Measurements from ENCODE around the gene KPNB1. TPM values are rescaled to one million over a fixed set of nuclear protein-coding genes. Genes with fewer than 3 reads are reported as not detected.

Gene KPNB1
- total RNA-seq, 1 experiment from 2014 or later = 410 TPM

DNA sequence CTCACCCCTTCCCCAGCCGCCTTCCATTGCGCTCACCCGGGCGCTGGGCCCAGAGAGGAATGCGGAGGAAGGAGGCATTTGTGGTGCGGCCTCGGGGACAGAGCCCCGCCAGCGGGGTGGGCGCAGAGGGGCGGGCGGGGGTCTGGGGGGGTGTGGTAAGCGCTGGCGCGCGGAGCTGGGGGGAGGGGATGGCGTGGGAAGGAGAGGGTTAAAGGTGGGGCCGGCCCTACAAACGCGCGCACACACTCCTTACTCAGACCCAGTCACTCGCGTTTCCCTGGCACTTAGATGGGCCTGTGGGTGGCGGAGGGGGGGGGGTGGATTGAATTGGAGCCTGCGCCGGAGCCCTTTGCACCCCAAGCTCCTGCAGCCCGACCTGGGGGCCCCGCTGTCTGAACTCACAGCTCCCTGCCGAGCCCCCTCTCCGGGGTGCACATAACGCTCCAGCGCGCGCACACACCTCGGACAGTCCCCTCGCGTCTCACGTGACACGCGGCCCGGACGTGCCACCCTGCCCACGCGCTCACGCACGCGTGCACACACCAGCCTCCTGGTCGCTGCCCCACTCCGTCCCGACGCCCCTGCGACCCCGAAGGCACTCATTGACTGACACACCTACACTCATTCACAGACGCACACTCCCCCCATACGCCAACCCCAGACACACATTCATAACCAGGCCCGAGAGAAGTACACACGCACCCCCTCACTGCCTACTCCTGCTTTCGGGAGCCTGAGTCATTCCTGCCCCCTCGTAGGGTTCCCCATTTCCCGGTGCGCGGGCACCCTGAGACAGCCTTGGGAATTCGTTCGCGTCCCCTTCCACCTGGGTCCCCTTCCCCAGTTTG, 45.1 kb downstream of the KPNB1 start:
- DNase-seq (ENCODE audit: extremely low read depth, low read depth) = no peak

DNA sequence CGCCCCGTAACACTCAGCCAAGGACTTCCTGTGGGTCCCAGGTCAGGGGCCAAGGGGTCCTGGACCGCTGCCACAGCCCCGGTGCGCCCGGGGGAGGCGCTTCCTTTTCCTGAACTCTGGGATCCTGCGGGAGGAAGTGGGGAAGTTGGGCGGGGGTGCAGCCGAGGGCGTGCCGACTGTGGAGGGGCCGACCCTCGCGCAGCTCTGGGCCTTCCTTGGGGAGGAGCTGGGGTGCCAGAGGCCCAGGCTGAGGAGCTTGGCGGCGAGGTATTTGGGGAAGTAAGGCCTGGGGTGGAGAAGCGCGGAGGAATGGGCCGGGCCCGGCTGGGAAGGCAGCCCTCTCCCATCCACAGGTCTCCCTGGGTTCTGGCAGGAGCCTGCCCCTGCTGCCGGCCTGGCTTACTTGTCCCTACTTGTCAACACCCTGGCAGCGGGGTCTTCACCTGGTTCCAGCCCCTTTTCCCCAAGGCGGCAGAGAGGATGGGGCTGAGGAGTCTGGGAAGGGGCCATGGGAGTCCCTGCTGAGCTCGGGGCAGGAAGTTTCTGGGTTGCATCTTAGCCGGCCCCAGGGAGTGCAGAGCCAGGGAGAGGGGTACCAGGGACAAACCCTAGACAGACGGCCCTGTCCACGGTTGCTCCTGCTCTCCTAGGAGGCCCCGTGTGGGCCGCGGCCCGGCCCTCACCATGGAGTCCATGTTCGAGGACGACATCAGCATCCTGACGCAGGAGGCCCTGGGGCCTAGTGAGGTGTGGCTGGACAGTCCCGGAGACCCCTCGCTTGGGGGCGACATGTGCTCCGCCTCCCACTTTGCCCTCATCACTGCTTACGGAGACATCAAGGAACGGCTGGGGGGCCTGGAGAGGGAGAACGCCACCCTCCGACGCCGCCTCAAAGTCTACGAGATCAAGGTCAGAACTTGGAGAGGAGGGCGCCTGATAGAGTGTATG, 46.0 kb downstream of the KPNB1 start:
- DNase-seq (ENCODE audit: extremely low read depth, low read depth) = no peak

DNA sequence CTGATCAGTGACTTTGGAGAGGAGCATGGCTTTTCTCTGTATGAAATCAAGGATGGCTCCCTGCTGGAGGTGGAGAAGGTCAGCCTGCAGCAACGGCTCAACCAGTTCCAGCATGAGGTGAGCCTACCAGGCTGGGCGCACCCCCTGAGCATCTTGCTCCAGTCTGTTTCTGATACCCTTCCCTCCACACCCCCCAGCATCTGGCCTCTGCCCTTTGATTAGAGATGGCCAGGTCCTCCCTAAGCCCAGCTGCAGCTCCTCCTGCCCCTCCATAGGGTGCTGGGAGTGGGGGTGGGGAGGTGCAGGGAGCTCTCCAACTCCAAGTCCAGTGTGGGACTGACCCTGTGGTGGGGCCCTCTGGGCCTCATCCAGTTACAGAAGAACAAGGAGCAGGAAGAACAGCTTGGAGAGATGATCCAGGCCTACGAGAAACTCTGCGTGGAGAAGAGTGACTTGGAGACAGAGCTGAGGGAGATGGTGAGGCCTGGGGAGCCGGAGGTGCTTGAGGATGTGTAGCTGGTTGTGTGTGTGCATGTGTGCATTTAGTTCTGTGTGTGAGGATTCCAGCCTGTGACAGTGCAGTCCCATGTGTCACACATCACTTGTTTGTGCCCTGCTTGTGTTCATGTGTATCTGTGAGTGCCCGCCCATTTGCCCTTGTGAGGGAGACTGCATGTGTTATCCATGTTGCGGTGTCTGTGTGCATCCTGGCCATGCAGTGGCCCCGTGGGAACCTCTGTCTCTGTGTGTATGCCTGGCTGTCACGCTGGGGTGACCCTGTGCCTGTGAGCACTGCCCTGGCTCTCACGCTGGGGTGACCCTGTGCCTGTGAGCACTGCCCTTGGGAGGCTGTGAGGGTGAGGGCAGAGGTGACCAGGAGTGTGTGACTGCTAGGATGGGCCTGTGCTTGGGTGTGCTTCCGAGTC, 47.3 kb downstream of the KPNB1 start:
- no peak for DNase-seq (ENCODE audit: extremely low read depth, low read depth)

DNA sequence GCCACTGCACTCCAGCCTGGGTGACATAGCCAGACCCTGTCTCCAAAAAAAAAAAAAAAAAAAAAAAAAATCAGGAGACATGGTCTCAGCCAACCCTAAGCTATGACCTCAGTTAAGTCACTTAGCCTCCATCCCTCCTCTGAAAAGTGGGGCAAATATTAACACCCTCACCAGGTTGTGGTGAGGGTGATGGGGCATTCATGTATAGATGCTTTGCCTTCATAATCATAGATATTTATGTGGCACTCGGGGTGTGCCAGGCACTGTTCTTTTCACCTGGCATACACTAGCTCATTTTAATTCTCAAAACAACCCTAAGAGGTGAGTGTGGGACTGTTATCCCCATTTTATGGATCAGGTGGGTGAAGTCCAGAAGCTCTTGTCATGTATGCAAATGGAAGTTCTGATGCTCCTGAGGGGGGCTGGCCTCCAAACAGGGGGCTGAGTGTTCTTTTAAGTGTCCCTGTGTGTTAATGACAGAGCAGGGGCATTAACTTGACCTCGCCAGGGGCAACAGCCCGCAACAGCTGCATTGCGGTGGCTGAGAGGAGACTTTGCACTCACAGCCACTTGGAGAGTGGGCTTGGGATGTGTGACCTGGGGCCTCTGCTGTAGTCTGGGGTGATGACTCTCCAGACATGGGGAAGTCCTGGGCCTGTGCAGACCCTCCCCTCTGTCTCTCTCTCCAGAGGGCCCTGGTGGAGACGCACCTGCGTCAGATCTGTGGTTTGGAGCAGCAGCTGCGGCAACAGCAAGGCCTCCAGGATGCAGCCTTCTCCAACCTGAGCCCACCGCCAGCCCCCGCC, 48.4 kb downstream of the KPNB1 start:
- no peak for DNase-seq (ENCODE audit: extremely low read depth, low read depth)

DNA sequence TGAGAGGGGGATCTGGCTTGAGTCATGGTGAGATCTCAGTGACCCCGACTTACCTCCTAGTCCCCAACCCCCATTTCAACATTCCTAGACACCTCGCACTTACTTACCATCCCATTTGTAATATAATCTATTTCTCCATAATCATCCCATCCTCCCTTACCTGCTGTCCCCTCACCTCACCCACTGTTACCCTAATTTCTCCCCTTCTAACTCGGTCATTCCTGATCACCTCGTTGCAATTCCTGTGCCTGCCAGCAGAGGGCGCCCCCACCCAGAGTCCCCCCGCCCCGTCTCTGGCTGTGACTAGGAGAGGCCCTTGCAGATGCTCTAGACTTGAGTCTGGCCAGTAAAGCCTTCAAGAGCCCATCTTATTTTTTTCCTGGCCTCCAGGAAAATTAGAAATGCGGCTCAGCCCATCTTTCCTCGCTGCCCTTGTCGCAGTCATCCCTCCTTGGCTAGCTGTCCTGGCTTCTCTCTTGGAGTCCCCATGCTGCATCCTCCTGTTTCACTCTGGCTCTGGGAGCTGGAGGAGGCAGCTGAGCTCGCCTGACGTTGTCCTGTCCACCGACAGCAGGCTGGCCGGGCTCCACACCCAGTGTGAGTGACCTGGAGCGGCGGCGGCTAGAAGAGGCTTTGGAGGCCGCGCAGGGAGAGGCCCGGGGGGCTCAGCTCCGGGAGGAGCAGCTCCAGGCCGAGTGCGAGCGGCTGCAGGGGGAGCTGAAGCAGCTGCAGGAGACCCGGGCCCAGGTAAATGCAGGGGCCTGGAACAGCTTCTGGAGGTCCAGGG, 49.2 kb downstream of the KPNB1 start:
- DNase-seq (ENCODE audit: extremely low read depth, low read depth) = peak; percentile 44

DNA sequence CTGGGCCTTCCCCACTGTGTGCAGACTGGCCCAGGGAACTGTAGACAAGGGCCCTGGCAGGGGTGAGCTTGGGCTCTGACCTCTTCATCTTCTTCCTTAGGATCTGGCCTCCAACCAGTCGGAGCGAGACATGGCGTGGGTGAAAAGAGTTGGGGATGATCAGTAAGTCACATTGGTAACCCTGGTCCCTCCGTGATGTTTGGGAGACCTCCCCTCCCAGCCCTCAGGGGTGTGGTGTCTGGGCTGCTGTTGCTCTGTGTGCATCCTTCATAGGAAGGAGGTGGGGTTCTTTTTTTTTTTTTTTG, 49.8 kb downstream of the KPNB1 start:
- DNase-seq (ENCODE audit: extremely low read depth, low read depth) = no peak

DNA sequence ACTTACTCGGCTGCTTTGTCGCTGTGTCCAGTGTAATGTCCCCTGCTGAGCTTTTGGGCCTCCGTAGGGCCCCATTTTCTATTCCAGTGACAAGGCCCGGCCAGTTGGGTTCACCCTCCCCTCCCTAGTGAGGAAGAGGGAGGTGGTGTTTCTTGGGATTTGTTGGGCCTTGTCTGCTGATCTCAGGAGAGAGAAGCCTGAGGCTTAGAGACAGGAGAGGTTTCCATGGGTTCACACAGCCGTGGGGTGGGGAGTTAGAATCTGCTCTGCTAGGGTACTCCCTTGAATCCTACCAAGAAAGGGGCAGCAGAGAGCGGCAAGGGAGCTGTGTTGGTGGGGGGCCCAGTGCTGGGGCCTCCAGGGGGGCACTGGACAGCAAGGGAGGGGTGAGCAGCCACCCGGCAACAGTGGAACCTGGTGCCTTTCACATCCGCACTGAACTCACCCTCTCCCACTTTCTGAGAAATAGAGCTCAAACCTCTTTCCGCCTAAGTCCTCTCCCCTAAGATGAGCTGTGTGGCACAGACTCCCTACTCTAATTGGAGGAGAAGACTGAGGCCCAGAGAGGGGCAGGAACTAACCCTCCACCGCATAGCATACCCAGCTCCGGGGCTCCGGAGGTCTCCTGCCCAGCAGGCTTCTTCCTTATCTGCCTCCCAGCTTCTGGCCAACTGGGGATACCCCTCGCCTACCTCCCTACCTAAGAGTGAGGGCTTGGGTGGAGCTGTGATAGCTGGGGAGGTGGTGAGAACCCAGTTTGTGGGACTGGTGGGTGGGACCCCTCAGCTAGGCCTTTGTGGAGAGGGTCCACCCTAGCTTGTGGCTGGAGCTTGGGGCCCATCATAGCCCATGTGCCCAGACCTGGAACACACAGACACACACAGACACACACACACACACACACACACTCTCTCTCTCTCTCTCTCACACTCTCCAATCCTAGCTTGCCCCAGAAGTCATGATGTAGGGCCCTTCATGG, 51.0 kb downstream of the KPNB1 start:
- DNase-seq (ENCODE audit: extremely low read depth, low read depth) = no peak

DNA sequence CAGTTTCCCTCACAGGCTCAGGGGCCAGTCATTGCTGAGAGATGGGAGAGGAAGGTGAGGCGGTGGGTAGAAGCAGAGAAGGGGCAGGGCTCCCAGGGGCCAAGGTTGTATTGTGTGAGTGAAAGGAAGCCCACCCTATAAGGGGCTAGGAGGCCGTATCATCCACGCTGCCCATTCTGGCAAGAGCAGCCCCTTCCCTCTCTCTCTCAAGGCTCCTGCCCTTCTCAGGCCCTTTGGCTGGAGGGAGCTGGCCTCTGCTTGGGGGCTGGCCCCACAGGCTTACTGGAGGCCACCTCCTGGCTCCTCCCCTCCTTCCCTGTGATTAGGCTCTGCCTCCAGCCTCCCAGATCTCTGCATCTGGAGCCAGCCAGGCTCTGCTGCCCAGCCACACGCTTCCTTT, 51.9 kb downstream of the KPNB1 start:
- no peak for DNase-seq (ENCODE audit: extremely low read depth, low read depth)

DNA sequence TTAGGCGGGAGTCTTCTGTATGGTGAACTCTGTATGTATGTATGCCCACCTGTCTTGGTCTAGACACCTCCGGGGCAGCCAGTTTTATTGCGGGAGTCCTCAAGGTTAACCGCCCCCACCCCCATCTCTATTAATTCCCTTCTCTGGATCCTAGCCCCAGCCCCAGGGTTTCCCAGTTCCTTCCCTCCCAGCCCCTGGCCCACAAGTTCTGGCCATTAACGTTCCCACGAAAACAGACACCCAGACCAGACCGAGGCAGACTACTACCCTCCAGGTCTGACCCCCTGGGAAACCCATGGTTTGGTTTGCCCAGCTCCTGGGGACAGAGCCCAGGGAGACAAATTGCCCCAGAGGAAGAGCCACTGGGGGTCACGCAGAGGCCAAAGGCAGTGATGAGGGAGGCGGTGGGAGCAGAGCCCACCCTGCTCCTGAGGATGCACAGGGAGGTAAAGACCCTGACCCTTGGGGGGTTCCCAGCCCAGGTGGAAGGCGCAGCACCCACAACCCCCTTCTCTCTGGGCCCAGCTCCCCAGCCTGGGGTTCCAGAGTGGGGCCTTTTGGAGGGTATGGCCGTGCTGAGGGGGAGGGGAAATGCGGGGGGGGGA, 52.8 kb downstream of the KPNB1 start:
- no peak for DNase-seq (ENCODE audit: extremely low read depth, low read depth)

DNA sequence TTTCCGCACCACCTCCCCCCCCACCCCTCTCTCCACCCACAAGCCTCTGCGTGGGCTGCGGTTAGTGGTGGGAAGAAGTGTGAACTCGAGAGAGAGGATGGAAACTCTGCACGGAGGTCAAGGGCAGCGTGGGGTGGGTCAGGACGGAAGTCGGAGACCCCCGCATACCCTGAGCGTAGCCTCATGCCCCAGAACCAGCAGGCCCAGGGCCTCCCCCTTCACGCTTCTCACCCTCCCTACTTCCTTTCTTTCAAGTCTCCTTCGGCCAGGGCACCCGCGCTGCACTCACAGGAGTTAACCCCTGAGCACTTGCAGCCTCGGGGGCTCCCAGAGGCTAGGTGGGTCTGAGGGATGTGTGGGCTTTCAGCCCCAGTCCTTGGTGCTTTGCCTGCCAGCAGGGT, 53.5 kb downstream of the KPNB1 start:
- DNase-seq (ENCODE audit: extremely low read depth, low read depth) = no peak

DNA sequence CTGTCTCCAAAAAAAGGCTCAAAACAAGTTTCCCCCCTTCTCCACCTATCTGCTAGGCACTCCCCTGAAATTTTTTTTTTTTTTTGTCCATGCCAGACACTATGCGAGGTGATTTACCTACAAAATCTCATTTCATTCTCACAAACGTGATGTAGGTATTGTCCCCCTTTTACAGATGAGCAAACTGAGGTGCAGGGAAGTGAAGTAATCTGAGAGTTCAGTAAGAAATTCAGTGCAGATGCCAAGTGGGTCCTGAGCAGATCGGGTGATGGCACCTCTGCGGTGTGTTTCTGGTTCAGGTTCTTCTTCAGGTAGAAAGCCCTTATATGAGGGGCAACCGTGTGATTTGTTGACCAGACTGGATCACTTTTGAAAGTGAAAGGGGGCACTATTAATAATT, 54.0 kb downstream of the KPNB1 start:
- DNase-seq (ENCODE audit: extremely low read depth, low read depth) = no peak

DNA sequence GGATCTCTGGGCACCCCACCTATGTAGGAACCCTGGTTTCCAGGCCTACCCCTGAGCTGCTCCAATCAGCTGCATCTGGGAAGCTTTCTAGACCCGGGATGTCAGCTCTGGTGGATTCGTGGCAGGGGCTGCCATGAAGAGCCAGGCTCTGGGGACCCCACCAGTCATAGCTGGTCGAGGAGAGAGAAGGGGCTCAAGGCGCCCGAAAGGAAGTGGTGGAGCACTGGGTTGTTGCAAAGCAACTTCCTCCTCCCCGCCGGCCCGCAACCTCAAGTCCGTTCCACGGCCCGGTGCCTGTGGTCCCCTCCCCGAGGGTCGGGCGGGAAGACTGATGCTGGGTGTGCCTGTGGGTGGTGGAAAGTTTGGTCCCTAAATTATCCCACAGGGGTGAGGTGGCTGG, 54.4 kb downstream of the KPNB1 start:
- DNase-seq (ENCODE audit: extremely low read depth, low read depth) = no peak

DNA sequence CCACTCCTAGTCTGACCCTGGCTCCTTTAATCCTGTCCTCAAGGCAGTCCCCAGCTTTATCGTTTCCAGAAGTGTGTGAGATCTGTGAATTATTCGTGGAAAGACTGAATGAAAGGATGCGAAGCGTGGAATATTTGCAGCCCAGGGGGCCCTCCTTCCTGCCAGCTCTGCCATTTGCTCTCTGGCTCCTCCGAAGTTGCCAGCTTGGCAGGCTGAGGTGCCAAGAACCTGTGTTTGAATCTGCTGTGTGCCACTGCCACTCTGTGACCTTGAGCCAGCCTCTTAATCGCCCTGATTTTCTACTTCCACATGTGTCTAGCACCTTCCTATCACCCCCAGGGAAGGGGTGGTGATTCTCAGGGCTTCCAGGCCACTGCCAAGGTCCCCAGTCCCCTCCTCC, 55.0 kb downstream of the KPNB1 start:
- no peak for DNase-seq (ENCODE audit: extremely low read depth, low read depth)

DNA sequence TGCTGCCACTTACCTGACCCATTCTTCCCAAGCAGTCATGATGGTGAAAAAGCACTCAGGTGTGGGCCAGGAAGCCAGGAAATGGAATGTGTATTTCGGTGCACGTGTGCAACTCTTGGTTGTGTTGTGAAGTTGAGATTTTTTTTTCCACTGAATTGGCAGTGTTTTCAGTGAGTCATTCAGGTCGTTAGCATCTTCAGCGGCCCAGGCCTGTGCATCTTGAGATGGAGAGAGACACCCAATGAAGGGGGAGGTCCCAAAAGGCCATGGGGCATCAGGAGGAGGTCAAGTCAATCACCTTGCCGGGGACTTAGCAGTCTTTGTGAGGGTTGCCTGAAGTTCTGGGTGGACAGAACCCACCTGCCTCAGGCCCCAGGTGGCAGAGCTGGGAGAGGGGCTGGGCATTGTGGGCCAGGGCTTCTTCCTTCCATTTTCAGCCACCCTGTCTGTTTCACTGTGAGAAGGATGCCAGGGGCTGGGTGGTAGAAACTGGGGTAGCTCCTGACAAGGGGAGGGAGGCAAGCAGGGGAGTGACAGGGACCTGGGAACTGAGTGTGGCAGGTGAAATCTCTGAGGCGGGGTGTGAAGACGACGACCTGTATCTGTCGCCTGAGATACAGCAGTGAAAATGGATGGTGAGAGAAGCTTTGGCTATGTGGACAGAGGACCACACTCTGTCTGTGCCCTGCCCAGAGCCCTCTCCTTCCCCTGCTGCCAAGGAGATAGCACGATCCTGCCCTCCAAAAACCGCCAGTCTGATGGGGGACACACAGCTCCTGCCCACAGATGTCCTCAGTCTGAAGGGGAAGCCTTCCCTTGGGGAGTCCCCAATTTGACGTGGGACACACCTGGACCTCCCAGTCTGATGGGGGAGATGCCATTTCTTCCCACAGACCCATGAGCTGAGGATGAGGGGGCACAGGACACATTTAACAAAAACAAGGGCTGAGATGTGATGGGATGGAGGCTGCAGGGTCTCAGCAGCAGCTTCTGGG, 56.1 kb downstream of the KPNB1 start:
- DNase-seq (ENCODE audit: extremely low read depth, low read depth) = no peak

DNA sequence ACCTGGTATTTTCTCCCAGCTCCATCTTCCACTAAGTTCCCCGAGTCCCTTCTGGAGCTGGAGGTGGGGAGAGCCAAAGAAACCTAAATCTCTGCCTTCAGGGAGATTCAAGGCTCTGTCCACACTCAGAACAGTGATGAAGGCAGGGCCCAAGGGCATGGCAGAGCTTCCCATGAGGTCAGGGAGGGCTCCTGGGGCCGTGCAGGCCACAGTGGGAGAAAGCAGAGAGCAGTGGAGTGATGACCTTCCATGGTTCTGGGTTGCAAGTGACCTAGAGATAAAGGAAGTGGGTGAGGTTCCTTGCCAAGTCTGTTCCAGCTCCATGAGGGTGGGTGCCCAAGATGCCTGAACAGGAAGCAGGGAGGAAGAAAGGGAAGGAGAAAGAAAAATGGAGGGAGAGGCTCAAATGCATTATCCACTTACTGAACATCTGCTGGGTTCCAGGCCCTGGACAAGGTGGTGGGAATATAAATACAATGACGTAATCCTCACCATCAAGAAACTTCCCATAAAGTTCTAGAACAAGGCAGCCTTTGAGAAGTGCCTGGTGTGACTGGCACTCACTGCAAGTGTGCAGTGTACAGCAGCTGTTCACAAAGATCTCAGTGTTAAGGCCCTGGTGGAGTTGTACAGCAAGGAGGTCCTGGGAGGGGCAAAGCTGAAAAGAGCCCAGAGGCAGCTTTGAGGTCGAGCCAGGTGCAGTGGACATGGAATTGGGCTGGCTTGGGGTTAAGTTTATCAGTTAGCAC, 57.5 kb downstream of the KPNB1 start:
- DNase-seq (ENCODE audit: extremely low read depth, low read depth) = no peak

DNA sequence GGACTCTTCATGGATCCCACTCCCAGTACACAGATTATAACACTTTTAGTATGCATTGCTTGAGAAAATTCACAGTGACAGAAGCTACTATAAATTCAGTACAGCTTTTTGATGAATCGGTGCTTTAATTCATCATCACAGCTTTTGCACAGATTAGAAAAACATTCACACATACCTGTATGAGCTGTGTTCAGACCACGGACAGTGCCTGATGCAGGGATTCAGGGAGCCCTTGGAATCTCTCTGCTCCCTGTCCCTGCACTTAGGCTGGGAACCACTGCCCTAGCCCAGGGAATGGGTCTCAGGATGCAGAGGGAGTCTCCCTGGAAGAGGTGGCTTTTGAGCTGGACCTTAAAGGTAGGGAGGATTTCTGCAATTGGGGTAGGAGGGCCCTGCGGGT, 58.2 kb downstream of the KPNB1 start:
- DNase-seq (ENCODE audit: extremely low read depth, low read depth) = no peak
